Eye (tissue), 1 donor: Measurements from ENCODE around the gene ABCF2.
A peak's percentile ranks its signal among the peaks of the same experiment; 100 is the strongest.

Experiments used
- DNase-seq: peaks from one replicate; pipeline ENCODE4 v3.0.0-alpha.2; 2015

ABCF2 gene

DNA sequence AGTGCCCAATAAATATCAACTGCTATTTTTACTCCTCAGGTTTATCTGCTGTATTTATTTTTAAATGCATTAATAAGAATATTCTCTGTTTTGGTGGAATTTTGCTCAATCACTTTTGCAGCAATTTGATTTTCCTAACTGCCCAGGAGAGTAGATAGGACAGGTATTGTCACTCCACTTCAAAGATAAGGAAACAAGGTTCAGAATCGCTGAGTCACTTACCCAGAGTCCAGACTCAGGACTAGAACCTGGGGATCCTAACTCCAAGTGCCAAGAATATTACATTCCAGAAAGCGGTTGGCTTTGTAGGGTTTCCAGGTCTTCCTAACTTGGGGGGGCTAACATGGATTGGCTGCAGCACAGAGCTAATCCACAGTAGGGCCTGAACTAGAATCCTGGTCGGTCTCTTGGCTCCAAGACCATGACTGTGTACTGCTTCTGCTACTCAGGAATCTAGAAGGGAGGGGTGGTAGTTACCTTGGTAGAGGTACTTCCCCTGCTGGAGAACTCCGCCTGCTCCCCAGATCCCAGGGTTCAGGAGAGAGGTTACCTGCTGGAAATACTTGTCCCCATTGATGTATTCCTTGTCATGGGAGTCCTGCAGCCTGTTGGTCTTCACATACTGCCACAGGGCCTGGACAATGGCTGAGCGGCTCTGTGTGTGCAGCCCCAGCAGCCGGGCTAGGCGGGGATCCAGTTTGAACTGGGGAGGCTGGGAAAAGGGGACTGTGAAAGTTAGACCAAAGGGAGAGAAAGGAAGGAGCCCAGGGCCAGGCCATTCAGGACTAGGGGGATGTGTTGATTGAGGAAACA is 14.1 kb upstream of the ABCF2 start:
- DNase-seq, result no peak

DNA sequence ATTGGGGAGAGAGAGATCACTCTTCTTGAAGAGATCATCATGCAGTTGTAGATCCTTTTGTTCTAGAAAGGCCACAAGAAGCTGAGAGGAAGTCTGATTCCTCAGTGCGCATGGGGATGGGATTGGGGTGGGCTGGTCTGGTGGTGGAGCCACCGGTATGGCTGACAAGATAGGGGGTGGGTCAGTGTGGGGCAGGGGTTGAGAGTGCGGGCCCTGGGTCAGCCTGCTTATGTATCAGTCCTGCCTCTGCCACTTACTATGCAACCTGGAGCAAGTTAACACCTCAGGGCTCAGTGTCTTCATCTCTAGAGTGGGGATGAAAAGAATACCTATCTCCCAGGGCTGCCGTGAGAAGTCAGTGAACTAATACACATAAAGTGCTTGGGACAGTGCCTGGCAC is 13.5 kb upstream of the ABCF2 start:
- no peak for DNase-seq

DNA sequence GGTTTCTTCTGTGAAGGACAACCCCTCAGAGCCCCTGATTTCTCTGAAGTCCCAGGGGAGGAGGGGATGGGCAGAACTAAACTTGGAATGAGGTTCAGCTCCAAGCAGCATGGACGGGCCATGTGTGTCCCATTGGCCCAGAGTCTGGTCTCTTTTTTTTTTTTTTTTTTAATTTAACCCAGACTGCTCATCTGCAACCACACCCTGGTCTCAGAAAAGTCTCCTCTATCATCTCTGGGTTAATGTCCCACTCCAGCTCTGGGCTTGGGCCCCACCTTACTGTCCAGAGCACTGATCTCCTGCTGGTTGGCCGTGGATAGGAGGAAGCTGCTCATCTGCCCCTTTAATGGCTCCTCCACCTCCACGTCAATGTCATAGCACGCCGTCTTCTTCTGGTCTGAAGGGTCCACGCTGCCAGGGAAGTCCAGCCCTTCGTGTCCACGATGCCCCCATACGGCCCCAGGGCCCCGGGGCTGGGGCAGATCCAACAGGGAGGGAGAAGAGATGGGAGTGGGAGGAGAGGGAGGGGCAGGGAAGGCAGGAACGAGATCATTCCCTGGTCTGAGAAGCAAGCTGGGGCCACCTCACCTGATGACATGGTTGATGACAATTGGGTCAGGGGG is 12.9 kb upstream of the ABCF2 start:
- no peak for DNase-seq

DNA sequence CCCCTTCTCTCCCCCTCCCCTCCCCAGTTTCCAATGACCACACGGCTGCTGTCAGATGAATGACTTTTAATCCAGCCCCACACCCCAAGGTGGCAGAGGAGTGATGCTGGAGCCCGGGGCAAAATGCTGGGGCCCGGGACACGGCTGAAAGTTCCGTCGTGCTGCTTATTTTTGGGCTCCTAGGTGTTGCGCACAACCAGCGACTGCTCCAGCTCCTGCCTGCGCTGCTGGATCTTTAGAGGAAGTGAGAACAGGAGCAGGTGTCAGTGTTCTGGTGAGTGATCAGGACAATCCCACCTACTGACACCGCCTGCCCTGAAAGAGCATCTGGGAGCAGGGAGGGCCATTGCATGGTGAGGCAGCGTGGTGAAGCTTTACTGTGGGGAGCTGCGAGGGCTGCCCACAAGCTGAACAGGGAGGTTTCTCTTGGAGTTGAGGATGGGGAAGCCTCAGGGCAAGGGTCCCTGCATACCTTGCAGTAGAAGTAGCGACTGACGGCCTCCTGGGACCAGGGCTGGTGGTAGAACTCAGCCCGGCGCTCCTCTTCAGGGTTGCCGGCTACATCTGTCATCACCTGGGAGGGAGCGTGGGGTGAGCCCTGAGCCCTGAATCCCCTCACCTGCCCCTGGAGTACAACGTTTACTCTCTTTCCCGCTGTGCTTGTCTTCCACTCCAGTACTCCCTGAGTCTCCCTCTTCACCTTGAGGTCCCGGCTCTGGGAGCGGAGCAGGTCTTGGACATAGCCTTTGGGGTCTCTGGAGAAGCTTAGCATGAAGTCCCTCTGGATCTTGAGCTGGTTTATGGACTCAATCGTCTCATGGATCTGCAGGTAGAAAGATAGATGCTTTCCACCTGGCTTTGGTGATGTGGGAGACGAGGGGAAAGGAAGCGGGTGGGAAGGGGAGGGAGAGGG is 12.2 kb upstream of the ABCF2 start:
- no peak for DNase-seq

DNA sequence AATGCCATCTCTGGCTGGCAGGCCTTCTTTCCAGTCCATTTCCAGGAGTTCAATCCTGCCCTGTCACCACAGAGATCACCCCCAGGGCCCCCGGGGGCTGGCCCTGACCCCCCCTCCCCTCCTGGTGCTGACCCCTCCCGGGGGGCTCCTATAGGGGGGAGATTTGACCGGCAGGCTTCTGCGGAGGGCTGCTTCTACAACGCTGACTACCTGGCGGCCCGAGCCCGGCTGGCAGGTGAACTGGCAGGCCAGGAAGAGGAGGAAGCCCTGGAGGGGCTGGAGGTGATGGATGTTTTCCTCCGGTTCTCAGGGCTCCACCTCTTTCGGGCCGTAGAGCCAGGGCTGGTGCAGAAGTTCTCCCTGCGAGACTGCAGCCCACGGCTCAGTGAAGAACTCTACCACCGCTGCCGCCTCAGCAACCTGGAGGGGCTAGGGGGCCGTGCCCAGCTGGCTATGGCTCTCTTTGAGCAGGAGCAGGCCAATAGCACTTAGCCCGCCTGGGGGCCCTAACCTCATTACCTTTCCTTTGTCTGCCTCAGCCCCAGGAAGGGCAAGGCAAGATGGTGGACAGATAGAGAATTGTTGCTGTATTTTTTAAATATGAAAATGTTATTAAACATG is 11.3 kb upstream of the ABCF2 start:
- no peak for DNase-seq

DNA sequence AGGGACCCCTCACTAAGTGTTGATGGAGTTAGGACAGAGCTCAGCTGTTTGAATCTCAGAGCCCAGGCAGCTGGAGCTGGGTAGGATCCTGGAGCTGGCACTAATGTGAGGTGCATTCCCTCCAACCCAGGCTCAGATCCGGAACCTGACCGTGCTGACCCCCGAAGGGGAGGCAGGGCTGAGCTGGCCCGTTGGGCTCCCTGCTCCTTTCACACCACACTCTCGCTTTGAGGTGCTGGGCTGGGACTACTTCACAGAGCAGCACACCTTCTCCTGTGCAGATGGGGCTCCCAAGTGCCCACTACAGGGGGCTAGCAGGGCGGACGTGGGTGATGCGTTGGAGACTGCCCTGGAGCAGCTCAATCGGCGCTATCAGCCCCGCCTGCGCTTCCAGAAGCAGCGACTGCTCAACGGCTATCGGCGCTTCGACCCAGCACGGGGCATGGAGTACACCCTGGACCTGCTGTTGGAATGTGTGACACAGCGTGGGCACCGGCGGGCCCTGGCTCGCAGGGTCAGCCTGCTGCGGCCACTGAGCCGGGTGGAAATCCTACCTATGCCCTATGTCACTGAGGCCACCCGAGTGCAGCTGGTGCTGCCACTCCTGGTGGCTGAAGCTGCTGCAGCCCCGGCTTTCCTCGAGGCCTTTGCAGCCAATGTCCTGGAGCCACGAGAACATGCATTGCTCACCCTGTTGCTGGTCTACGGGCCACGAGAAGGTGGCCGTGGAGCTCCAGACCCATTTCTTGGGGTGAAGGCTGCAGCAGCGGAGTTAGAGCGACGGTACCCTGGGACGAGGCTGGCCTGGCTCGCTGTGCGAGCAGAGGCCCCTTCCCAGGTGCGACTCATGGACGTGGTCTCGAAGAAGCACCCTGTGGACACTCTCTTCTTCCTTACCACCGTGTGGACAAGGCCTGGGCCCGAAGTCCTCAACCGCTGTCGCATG is 10.5 kb upstream of the ABCF2 start:
- no peak for DNase-seq

DNA sequence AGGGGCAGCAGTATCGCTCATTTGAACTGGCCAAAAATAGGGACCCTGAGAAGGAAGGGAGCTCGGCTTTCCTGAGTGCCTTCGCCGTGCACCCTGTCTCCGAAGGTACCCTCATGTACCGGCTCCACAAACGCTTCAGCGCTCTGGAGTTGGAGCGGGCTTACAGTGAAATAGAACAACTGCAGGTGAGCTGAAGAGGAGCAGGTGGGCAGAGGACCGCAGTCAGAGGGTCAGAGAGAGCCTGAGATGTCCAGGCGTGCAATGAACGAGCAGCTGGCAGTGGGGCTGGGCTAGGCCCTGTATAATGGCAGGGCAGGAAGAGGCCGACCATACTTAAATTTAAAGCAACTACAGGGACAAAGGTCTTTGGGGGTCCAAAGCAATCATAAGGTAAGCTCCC is 9.4 kb upstream of the ABCF2 start:
- no peak for DNase-seq

DNA sequence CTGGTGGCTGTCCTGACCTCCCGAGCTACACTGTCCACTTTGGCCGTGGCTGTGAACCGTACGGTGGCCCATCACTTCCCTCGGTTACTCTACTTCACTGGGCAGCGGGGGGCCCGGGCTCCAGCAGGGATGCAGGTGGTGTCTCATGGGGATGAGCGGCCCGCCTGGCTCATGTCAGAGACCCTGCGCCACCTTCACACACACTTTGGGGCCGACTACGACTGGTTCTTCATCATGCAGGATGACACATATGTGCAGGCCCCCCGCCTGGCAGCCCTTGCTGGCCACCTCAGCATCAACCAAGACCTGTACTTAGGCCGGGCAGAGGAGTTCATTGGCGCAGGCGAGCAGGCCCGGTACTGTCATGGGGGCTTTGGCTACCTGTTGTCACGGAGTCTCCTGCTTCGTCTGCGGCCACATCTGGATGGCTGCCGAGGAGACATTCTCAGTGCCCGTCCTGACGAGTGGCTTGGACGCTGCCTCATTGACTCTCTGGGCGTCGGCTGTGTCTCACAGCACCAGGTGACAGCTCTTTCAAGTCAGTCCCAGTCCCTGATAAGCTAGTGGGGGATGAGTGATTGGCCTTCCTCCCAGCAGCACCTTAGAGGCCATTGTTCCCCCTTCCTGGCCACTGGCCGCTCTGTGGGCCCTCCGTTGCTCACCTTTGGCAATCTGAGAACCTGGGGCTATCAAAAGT is 8.2 kb upstream of the ABCF2 start:
- no peak for DNase-seq

DNA sequence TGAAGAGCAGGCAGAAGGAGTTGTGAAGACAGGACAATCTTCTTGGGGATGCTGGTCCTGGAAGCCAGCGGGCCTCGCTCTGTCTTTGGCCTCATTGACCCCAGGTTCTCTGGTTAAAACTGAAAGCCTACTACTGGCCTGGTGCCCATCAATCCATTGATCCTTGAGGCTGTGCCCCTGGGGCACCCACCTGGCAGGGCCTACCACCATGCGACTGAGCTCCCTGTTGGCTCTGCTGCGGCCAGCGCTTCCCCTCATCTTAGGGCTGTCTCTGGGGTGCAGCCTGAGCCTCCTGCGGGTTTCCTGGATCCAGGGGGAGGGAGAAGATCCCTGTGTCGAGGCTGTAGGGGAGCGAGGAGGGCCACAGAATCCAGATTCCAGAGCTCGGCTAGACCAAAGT is 6.8 kb upstream of the ABCF2 start:
- DNase-seq, result no peak

DNA sequence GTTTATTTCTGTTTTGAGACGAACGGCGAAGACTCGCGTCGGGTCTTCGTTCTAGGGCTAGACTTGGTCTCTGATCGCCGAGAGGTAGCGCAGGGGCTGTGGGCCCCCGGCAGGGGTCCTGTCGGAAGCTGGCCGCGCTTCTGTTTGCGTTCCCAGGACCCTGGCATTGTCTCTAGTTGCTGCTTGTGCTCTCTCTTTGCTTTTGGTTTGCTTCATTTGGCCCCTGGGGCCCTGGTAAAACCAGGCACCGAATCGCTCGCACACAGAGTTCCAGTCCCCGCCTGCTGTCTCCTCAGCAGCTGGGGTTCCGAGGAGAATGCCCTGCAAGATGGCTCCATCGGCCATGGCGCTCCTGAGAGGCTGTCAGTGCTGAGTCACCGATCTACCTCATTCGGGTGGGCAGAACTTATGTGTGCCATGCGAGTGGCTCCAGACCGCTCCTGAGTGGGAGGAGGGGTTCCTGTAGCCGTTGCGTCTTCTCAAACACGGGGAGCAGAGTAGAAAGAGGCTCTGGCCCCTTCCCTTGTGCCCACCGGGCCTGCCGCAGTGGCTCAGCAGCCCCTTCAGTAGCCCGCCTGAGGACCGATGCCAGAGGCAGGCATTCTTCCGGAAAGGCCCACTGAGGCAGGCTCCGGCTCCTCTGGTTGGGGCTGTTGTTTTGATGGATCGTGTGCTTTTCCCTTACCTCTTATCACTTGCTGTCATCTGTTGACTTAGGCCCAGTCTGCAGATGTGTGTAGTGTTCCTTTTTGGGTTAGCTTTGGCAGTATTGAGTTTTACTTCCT is 6.1 kb upstream of the ABCF2 start:
- peak; percentile 38 for DNase-seq

DNA sequence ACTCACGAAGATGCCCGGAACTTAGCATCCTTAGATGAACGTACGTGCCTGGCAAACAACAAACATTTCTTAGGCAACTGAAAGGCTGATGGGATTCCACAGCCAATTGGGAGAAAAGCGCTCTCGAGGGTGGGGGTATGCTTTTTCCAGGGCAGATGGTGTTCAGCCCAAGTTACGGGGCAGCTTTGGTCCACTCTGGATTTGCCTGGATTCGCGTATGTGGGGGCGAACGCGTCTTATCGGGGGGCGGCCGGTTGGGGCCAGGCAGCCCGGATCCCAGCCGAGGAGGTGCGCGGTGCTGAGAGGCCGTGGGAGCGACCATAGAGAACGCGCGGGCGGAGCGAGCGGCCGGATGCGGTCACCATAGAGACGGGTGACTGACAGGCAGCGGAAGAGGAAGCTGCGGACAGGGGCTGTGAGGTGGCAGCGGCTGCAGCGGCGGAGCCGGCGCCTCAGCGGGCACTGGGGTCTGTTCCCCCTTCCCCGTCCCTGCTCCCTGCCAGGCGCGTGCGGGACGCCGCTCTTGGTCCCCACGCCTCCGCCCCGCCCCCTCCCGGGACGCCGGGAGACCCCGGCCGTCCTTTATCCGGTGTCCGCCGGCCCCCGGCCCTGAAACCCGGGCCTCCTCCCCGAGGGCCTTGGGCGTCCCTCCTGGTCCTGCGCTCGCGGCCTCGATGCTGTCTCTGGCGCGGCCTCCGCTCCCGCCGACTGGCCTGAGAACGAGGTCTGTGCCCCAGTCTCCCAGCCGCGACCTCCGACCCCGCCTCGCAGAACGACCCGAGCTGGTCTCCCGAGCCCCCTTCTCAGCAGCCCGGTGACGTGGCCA is 5.3 kb upstream of the ABCF2 start, which contains the start of gene CHPF2:
TSS of gene CHPF2 (plus strand) at position 393 of the 826 bp plus-strand sequence. CDS start 1,529 bp downstream, outside the sequence.
- DNase-seq, result peak; percentile 94

DNA sequence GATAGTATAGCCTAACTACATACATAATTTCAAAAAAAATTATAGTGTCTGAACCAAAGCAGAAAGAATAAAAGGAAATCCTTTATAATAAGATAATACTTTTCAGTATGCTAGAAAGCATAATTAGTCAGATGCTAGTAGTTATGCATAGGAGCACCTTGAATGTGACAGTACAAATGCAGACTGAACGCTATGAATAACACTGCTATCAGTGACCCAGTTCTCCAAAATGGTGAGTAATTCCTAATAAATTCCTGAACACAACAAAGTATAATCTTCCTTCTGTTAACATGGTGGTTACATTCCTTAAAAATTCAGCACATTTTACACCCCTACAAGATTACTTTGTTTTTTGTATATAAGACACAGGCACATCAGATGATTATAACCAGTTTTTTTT is 4.1 kb upstream of the ABCF2 start:
- no peak for DNase-seq

DNA sequence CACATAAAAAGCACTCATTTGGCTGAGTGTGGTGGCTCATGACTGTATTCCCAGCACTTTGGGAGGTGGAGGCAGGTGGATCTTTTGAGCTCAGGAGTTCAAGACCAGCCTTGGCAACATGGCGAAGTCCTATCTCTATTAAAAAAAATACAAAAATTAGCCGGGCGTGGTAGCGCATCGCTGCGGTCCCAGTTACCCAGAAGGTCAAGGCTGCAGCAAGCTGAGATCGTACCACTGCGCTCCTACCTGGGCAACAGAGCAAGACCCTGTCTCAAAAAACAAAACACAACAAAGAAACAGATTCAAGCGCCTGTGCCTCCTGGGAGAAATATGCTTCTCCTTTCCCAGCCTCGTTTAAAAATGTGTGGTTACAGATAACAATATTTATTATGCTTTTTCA is 2.2 kb upstream of the ABCF2 start:
- DNase-seq, result no peak

DNA sequence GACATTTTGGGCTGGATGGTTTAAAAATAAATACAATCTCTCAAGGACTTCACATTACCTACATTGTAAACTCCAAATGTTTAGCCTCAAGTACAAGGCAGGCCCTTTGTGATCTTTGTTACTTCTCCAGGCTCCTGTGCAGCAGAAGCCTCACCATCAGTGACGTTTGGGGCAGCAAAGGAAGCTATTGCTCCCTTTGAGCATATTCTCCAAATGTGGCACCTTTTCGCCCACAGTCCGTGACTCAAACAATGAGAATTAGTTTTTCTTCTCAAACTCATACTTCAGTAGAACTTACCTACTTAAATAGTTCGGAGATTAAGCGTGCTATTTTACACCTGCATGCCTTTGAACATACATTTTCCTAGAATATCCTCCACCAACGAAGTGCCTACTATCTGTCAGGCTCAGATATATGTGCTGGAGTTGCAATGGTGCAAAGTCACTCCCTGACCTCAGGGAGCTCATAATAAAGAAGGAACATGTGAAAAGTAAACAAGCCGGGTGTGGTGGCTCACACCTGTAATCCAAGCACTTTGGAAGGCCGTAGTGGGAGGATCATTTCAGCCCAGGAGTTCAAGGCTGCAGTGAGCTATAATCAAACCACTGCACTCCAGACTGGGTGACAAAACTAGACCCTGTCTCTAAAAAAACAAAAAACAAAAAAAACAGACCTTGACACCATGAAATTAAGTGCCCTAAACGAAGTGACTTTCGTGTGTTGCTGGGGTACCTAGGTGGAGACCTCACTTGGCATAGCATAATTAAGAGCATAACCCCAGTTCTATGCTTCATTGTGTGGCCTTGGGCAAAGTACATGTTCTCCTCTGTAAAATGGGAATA is 1.2 kb upstream of the ABCF2 start:
- DNase-seq, result no peak

DNA sequence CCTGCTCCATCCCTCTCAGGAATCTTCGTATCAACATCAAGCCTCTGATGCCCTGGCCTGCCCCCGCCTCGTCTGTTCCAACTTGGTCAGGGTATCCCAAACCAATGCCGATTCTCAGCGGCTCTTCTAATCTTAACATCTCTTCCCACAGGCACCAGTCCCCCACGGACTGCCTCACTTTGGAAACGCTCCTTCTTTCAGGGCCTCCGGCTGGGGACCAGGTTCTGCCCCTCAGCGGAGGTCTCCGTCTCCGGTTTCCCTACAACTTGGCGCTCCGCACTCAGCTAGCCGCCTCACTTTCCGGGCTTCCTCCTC is 488 bp downstream of the ABCF2 start:
- no peak for DNase-seq

DNA sequence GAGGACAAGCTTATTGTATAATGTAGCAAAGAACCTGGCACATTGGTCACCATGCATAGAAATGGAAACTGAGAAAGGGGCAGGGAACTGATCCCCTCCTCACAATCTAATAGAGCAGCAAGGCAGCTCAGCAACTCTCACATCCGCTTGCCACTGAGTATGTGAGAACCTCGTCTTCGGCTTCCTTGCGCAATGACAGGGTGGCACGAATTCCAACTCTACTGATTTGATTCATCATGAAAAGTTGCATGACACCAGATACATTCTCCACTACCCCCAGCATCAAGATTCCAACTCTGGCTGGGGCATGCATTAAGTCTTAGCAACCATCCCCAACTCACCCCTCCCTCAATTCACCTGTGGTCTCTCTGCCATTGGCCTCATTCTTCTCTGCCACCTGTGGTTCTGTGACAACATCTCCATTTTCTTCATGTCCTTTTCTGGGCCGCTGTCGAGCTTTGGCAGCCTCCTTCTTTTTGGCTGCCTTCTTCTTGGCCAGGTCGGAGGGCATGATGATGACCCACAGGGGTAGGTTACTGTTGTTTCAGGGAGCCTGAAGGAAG is 976 bp downstream of the ABCF2 start:
- DNase-seq, result no peak

DNA sequence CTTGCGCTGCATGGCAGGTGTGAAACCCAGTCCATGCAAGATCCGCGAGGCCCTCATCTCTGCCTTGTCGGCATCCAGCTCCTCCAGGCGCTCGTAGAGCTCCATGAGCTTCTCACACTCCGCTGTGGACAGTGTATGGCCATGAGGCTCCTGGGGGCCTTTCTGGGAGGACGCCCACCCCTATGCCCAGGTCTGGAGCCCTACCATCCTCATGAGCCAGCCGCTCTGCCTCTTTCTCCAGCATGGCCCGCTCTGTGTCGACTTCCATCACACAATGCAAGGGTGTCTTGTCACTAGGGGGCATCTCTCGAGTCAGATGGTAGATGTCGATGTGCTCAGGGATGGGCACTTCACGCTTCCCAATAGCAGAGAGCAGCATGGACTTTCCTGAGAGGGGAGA is 3.3 kb downstream of the ABCF2 start:
- DNase-seq, result no peak

DNA sequence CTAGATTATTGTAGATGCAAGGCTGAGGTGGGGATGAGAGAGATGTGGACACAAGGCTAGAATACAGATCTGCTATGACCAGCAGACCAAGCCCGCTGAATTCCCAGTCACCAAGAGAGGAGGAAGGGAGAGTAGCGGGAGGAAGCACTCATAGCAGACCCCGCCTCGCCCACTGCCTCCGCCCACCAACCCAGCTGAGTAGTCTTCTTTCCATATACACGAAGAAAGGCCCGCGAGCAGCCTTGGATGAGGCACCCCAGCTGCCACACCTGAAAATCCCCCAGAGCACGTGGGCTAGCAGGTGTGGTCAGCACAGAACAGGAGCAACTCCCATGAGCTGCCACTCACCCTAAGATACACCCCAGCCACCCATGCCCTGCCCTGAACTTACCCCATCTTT is 8.8 kb downstream of the ABCF2 start:
- no peak for DNase-seq
